Endothelial cell of umbilical vein (primary cell): ENCODE data around the gene AUH.

Experiments
- EZH2 ChIP-seq: IDR thresholded peaks from 2 replicates; pipeline ENCODE4 v1.6.1; 2012; ENCODE audit warnings: borderline replicate concordance, low read depth, mild to moderate bottlenecking, moderate library complexity, low read length, inconsistent platforms; ENCODE audit not compliant: severe bottlenecking
- POLR2A ChIP-seq: IDR thresholded peaks from 2 replicates; pipeline ENCODE4 v1.6.1; 2012; ENCODE audit warnings: low read depth, mild to moderate bottlenecking, control low read depth, low read length
- POLR2AphosphoS5 ChIP-seq: IDR thresholded peaks from 2 replicates; pipeline ENCODE4 v1.6.1; 2012; ENCODE audit warnings: low read depth, mild to moderate bottlenecking, control low read depth, low read length, moderate library complexity; ENCODE audit not compliant: insufficient read depth
- TF ChIP-seq, protein P1 (sequence below), 2 donors: IDR thresholded peaks; 1 replicate in 1 of 2; 2 replicates in 1 of 2; pipeline ENCODE4 v1.5.1; 2011; ENCODE audit warnings: low read length in 2 of 2, mild to moderate bottlenecking in 2 of 2, moderate library complexity in 2 of 2, control low read depth in 1 of 2, inconsistent platforms in 1 of 2, low read depth in 1 of 2; ENCODE audit not compliant: insufficient read depth in 1 of 2; ENCODE audit errors: extremely low read depth in 1 of 2
- TF ChIP-seq, protein P2 (sequence below): IDR thresholded peaks from 2 replicates; pipeline ENCODE4 v1.6.1; 2011; ENCODE audit not compliant: insufficient read depth, insufficient read length

- TF ChIP-seq, protein P1, sequence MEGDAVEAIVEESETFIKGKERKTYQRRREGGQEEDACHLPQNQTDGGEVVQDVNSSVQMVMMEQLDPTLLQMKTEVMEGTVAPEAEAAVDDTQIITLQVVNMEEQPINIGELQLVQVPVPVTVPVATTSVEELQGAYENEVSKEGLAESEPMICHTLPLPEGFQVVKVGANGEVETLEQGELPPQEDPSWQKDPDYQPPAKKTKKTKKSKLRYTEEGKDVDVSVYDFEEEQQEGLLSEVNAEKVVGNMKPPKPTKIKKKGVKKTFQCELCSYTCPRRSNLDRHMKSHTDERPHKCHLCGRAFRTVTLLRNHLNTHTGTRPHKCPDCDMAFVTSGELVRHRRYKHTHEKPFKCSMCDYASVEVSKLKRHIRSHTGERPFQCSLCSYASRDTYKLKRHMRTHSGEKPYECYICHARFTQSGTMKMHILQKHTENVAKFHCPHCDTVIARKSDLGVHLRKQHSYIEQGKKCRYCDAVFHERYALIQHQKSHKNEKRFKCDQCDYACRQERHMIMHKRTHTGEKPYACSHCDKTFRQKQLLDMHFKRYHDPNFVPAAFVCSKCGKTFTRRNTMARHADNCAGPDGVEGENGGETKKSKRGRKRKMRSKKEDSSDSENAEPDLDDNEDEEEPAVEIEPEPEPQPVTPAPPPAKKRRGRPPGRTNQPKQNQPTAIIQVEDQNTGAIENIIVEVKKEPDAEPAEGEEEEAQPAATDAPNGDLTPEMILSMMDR (IDR thresholded peaks at IDR 0.05; ENCODE audit: extremely low read depth in 1 of 2, insufficient read depth in 1 of 2, low read depth in 1 of 2, low read length in 2 of 2): no peak
- TF ChIP-seq EZH2 (no peak), POLR2A (no peak), POLR2AphosphoS5 (no peak)
- TF ChIP-seq, protein P2, sequence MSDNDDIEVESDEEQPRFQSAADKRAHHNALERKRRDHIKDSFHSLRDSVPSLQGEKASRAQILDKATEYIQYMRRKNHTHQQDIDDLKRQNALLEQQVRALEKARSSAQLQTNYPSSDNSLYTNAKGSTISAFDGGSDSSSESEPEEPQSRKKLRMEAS: no peak
Measured at GRCh38 chr9:91295357-91295756, 66.4 kb downstream of the AUH start.
